Breast epithelium (tissue), 4 donors: ENCODE measurements around the gene SEMA3F. TPM values are rescaled to one million over a fixed set of nuclear protein-coding genes. Genes with fewer than 3 reads are reported as not detected.
A peak's percentile ranks its signal among the peaks of the same experiment; 100 is the strongest.

Source experiments
- DNase-seq, 2 donors: peaks; one replicate each; pipeline ENCODE4 v3.0.0-alpha.2; 2019; ENCODE audit warnings: low spot score in 2 of 2
- H3K27ac ChIP-seq, 2 donors: fragments of 200-600 bp; sonication (generic) in 1 of 2; one replicate each; pipeline ENCODE4 v1.5.1; 2016 to 2019; ENCODE audit warnings: mild to moderate bottlenecking in 1 of 2
- H3K27me3 ChIP-seq, 2 donors: fragments of 200-600 bp; sonication (generic) in 1 of 2; one replicate each; pipeline versions ENCODE4 v1.5.1 to v1.6.0; 2017 to 2019; ENCODE audit warnings: control low read depth in 1 of 2, mild to moderate bottlenecking in 1 of 2
- H3K36me3 ChIP-seq: fragments of 200-600 bp; one replicate; pipeline ENCODE4 v1.5.1; 2019
- H3K4me1 ChIP-seq, 2 donors: fragments of 200-600 bp; sonication (generic); one replicate each; pipeline ENCODE4 v1.5.1; 2016 to 2019; ENCODE audit warnings: control low read depth in 1 of 2
- H3K4me3 ChIP-seq, 3 donors: fragments of 200-600 bp; sonication (generic); 1 replicate in 2 of 3; 2 replicates in 1 of 3; pipeline ENCODE4 v1.5.1; 2016 to 2019; ENCODE audit warnings: mild to moderate bottlenecking in 3 of 3, moderate library complexity in 2 of 3
- H3K9me3 ChIP-seq, 2 donors: fragments of 200-600 bp; sonication (generic) in 1 of 2; one replicate each; pipeline ENCODE4 v1.5.1; 2016 to 2019; ENCODE audit warnings: control low read depth in 1 of 2
- CTCF ChIP-seq, 3 donors: fragments of 450-650 bp; IDR thresholded peaks; one replicate each; pipeline ENCODE4 v1.5.1; 2016 to 2017; ENCODE audit warnings: antibody characterized with exemption in 3 of 3, mild to moderate bottlenecking in 3 of 3, moderate library complexity in 3 of 3
- POLR2A ChIP-seq: fragments of 450-650 bp; IDR thresholded peaks from one replicate; pipeline ENCODE4 v1.6.1; 2016; ENCODE audit warnings: antibody characterized with exemption, mild to moderate bottlenecking, moderate library complexity
- POLR2AphosphoS5 ChIP-seq, 3 donors: sonication (generic); formaldehyde crosslinking; IDR thresholded peaks; one replicate each; pipeline ENCODE4 v1.6.1; 2017; ENCODE audit warnings: antibody characterized with exemption in 3 of 3
- intact Hi-C: fragments of 100-400 bp; cut with DNase I; formaldehyde crosslinking; loops from one replicate; pipeline ENCODE4 v1.15.1; 2023; ENCODE audit warnings: low total_unique reads
- total RNA-seq, 3 donors: library from RNA; depleted of rRNA; stranded (reverse); fragments of >200 nt; gene quantifications; one replicate each; pipeline ENCODE4 v1.1.0, GENCODE V29; 2016

Gene SEMA3F
- 10 to 100 TPM in 2 of 3 donors, 1 to 10 TPM in 1; 7.7 to 49.8 (median 26.9) TPM for total RNA-seq

- H3K27me3 ChIP-seq, result no peaks in the 10 kb centered on the region
- peak within 1 kb of the TSS; percentile 78 to 90 for H3K27ac ChIP-seq
- peaks cover 13 to 28% of the 10 kb centered on the region in 2 donors for H3K4me1 ChIP-seq
- peak; percentile 64 to 75 for DNase-seq
- TF ChIP-seq POLR2A (no peak), CTCF (IDR thresholded peaks at IDR 0.05) (no peak), POLR2AphosphoS5 (IDR thresholded peaks at IDR 0.05) (no peak)
- no peaks in the 10 kb centered on the region for H3K36me3 ChIP-seq
- peak within 1 kb of the TSS; percentile 47 to 89 (median 66) for H3K4me3 ChIP-seq
- no peaks in the 10 kb centered on the region for H3K9me3 ChIP-seq
- intact Hi-C loops, result no loop called here
Observed at GRCh38 chr3:50154840-50155490, at the start of gene SEMA3F. Gene SEMA3F (plus strand): TSS chr3:50155324. CDS start chr3:50159623, 4,299 bp downstream.

- intact Hi-C loops, result no loop called here
- DNase-seq, result no peak
- Histone ChIP-seq H3K4me1 (no peaks in the 10 kb centered on the region), H3K27ac (no peak overlapping the region), H3K9me3 (no peaks in the 10 kb centered on the region), H3K4me3 (no peak overlapping the region), H3K27me3 (no peaks in the 10 kb centered on the region), H3K36me3 (peaks cover 19% of the 10 kb centered on the region)
- TF ChIP-seq CTCF (IDR thresholded peaks at IDR 0.05) (no peak), POLR2AphosphoS5 (IDR thresholded peaks at IDR 0.05) (no peak), POLR2A (no peak)
Observed at GRCh38 chr3:50111757-50112156, 43.4 kb upstream of the SEMA3F start.

- Histone ChIP-seq H3K4me1 (no peaks in the 10 kb centered on the region), H3K36me3 (peaks cover 19% of the 10 kb centered on the region), H3K4me3 (no peak overlapping the region), H3K27ac (no peak overlapping the region), H3K27me3 (no peaks in the 10 kb centered on the region), H3K9me3 (no peaks in the 10 kb centered on the region)
- intact Hi-C loops, result no loop called here
- no peak for DNase-seq
- TF ChIP-seq POLR2A, result no peak
- no peak for TF ChIP-seq POLR2AphosphoS5 (IDR thresholded peaks at IDR 0.05)
Observed at GRCh38 chr3:50112462-50112861, 42.7 kb upstream of the SEMA3F start.

GRCh38 chr3:50117120-50117519, 38.0 kb upstream of the SEMA3F start:
- H3K27ac ChIP-seq, result no peak overlapping the region
- H3K27me3 ChIP-seq, result no peaks in the 10 kb centered on the region
- intact Hi-C loops, result no loop called here
- H3K4me3 ChIP-seq, result no peak overlapping the region
- no peak for TF ChIP-seq POLR2AphosphoS5 (IDR thresholded peaks at IDR 0.05)
- DNase-seq, result no peak
- peaks cover 8% of the 10 kb centered on the region for H3K36me3 ChIP-seq
- no peaks in the 10 kb centered on the region for H3K9me3 ChIP-seq
- peaks cover 0 to 4% of the 10 kb centered on the region in 2 donors for H3K4me1 ChIP-seq

GRCh38 chr3:50118237-50118636, 36.9 kb upstream of the SEMA3F start:
- Histone ChIP-seq H3K27me3 (no peaks in the 10 kb centered on the region), H3K9me3 (no peaks in the 10 kb centered on the region), H3K27ac (no peak overlapping the region), H3K4me1 (peaks cover 0 to 4% of the 10 kb centered on the region in 2 donors), H3K36me3 (peaks cover 8% of the 10 kb centered on the region), H3K4me3 (no peak overlapping the region)
- no peak for DNase-seq
- intact Hi-C loops, result no loop called here
- TF ChIP-seq POLR2AphosphoS5 (IDR thresholded peaks at IDR 0.05) (no peak), POLR2A (no peak), CTCF (IDR thresholded peaks at IDR 0.05) (no peak)

- Histone ChIP-seq H3K27ac (no peak overlapping the region), H3K4me3 (no peak overlapping the region), H3K27me3 (no peaks in the 10 kb centered on the region), H3K4me1 (peaks cover 7 to 13% of the 10 kb centered on the region in 2 donors), H3K36me3 (no peaks in the 10 kb centered on the region), H3K9me3 (no peaks in the 10 kb centered on the region)
- intact Hi-C loops, result loop anchor here (10.0 kb wide), 1 partner anchor 65 kb away; no protein-coding TSS in a partner anchor
- no peak for DNase-seq
- no peak for TF ChIP-seq CTCF (IDR thresholded peaks at IDR 0.05)
- no peak for TF ChIP-seq POLR2AphosphoS5 (IDR thresholded peaks at IDR 0.05)
- TF ChIP-seq POLR2A, result no peak
Observed at GRCh38 chr3:50119786-50120185, 35.3 kb upstream of the SEMA3F start.
